Sigmoid colon (tissue), 7 donors: ENCODE data around the gene CCDC90B. TPM values are rescaled to one million over a fixed set of nuclear protein-coding genes. Genes with fewer than 3 reads are reported as not detected.
A peak's percentile ranks its signal among the peaks of the same experiment; 100 is the strongest.

ENCODE experiments used
- DNase-seq: peaks from one replicate; pipeline ENCODE4 v3.0.0-alpha.2; 2019
- H3K27ac ChIP-seq, 4 donors: fragments of 200-600 bp; sonication (generic); one replicate each; pipeline ENCODE4 v1.5.1; 2016 to 2019; ENCODE audit warnings: mild to moderate bottlenecking in 1 of 4
- H3K27me3 ChIP-seq, 3 donors: fragments of 200-600 bp; sonication (generic); one replicate each; pipeline ENCODE4 v1.5.1; 2019; ENCODE audit warnings: mild to moderate bottlenecking in 1 of 3
- H3K36me3 ChIP-seq, 4 donors: fragments of 200-600 bp; sonication (generic); one replicate each; pipeline ENCODE4 v1.5.1; 2016 to 2019
- H3K4me1 ChIP-seq, 4 donors: fragments of 200-600 bp; sonication (generic); one replicate each; pipeline ENCODE4 v1.5.1; 2017 to 2019
- H3K4me3 ChIP-seq, 4 donors: fragments of 200-600 bp; sonication (generic); one replicate each; pipeline ENCODE4 v1.5.1; 2017 to 2019; ENCODE audit warnings: mild to moderate bottlenecking in 2 of 4, moderate library complexity in 1 of 4
- H3K9me3 ChIP-seq, 4 donors: fragments of 200-600 bp in 3 of 4; sonication (generic) in 3 of 4; one replicate each; pipeline versions ENCODE4 v1.5.1 to v1.6.1; 2013 to 2019
- EP300 ChIP-seq, 4 donors: sonication (generic); formaldehyde crosslinking; IDR thresholded peaks; one replicate each; pipeline ENCODE4 v1.6.1; 2017; ENCODE audit warnings: antibody characterized with exemption in 4 of 4
- POLR2A ChIP-seq, 2 donors: fragments of 450-650 bp; IDR thresholded peaks; one replicate each; pipeline ENCODE4 v1.6.1; 2016; ENCODE audit warnings: antibody characterized with exemption in 2 of 2, mild to moderate bottlenecking in 2 of 2, moderate library complexity in 2 of 2
- POLR2AphosphoS5 ChIP-seq, 4 donors: sonication (generic); formaldehyde crosslinking; IDR thresholded peaks; one replicate each; pipeline ENCODE4 v1.6.1; 2017; ENCODE audit warnings: antibody characterized with exemption in 4 of 4
- WGBS, 2 donors: extraction: QIAGEN DNeasy Blood & Tissue Kit; methylation state at CpG; one replicate each; pipeline ENCODE4 v1.1.7; 2013; 5-methylcytosine and 5-hydroxymethylcytosine counted together
- intact Hi-C: fragments of 100-400 bp; cut with DNase I; formaldehyde crosslinking; loops from one replicate; pipeline ENCODE4 v1.15.1; 2023
- polyA plus RNA-seq, 3 donors: library from polyadenylated mRNA; stranded (reverse); fragments of 200-250 nt; gene quantifications; one replicate each; pipeline ENCODE4 v1.2.3, GENCODE V29; 2013
- total RNA-seq, 4 donors: library from RNA; depleted of rRNA; stranded (reverse); fragments of >200 nt; gene quantifications; one replicate each; pipeline ENCODE4 v1.1.0, GENCODE V29; 2016
- TF ChIP-seq, protein P1 (sequence below), 4 experiments: fragments of 450-650 bp in 3 of 4; fragments of 200-600 bp in 1 of 4; IDR thresholded peaks; one replicate each; pipeline ENCODE4 v1.5.1; 2016 to 2019; ENCODE audit warnings: antibody characterized with exemption in 4 of 4, mild to moderate bottlenecking in 3 of 4, moderate library complexity in 2 of 4
- donor health status: healthy with polysubstance abuse.
- donor health status: Bipolar disorder and iron deficiency.
- donor health status: healthy.

CCDC90B gene
- total and polyA plus RNA-seq, 7 donors: 28.6 to 51.3 (median 44.4) TPM

DNA sequence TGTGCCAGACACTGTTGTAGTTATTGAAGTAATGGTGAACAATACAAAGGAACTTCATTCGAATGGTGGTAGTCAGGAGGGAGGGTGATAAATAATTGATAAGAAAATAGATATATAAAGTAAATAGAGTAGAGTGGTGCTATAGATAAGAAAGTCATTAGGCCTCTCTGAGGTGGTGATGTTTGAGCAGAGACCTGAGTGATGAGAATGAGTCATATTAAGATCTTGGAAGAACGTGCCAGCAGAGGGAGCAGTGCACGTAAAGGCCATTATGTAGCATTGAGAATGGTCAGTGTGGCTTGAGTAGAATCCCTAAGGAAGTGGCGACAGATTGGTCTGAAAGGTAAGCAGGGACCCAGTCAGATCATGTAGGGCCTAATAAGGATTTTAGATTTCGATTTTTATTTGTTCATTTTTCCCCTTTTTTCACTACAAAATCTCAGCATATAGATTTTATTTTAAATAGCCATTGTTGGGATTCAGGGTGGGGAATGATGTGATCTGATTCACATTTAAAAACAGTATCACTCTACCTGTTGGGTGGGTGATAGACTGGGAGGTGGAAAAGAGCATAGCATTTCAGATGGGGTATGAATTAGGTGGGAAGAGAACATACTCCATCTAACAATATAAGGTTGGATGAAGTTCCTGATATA is 44.7 kb downstream of the CCDC90B start:
- DNase-seq: no peak
- H3K4me3 ChIP-seq: no peak overlapping the region
- no peaks in the 10 kb centered on the region for H3K9me3 ChIP-seq
- no peaks in the 10 kb centered on the region for H3K27me3 ChIP-seq
- WGBS, 2 donors: 12 to 26% methylated on average over 5 of the region's 5 CpGs
- H3K4me1 ChIP-seq: no peaks in the 10 kb centered on the region
- no peak overlapping the region for H3K27ac ChIP-seq
- intact Hi-C loops: loop anchor here (10.0 kb wide), 1 partner anchor 527 kb away; no protein-coding TSS in a partner anchor
- TF ChIP-seq POLR2AphosphoS5 (IDR thresholded peaks at IDR 0.05) (no peak), EP300 (IDR thresholded peaks at IDR 0.05) (no peak)
- TF ChIP-seq, protein P1, sequence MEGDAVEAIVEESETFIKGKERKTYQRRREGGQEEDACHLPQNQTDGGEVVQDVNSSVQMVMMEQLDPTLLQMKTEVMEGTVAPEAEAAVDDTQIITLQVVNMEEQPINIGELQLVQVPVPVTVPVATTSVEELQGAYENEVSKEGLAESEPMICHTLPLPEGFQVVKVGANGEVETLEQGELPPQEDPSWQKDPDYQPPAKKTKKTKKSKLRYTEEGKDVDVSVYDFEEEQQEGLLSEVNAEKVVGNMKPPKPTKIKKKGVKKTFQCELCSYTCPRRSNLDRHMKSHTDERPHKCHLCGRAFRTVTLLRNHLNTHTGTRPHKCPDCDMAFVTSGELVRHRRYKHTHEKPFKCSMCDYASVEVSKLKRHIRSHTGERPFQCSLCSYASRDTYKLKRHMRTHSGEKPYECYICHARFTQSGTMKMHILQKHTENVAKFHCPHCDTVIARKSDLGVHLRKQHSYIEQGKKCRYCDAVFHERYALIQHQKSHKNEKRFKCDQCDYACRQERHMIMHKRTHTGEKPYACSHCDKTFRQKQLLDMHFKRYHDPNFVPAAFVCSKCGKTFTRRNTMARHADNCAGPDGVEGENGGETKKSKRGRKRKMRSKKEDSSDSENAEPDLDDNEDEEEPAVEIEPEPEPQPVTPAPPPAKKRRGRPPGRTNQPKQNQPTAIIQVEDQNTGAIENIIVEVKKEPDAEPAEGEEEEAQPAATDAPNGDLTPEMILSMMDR (IDR thresholded peaks at IDR 0.05): peak; percentile 24 to 52 (median 30)
- no peaks in the 10 kb centered on the region for H3K36me3 ChIP-seq

DNA sequence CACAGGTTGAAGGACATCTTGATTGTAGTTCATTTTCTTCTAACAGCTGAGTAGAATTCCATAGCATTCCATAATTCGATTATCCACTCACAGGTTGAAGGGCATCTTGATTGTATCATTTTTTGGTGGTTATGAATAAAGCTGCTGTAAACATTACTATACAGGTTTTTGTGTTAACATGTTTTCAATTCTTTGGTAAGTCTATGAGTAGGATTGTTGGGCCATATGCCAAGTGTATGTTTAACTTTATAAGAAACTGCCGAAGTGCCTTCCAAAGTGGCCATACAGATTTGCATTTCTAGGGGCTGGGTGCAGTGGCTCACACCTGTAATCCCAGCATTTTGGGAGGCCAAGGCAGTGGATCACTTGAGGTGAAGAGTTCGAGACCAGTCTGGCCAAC is 48.1 kb downstream of the CCDC90B start:
- Histone ChIP-seq H3K27me3 (no peaks in the 10 kb centered on the region), H3K36me3 (no peaks in the 10 kb centered on the region), H3K4me3 (no peak overlapping the region), H3K4me1 (no peaks in the 10 kb centered on the region), H3K27ac (no peak overlapping the region), H3K9me3 (no peaks in the 10 kb centered on the region)
- no peak for DNase-seq
- 65 to 71% methylated on average over 3 of the region's 3 CpGs for WGBS, 2 donors
- TF ChIP-seq POLR2A (IDR thresholded peaks at IDR 0.05) (no peak), POLR2AphosphoS5 (IDR thresholded peaks at IDR 0.05) (no peak), EP300 (IDR thresholded peaks at IDR 0.05) (no peak)
- TF ChIP-seq, protein P1 (IDR thresholded peaks at IDR 0.05): no peak
- intact Hi-C loops: no loop called here

DNA sequence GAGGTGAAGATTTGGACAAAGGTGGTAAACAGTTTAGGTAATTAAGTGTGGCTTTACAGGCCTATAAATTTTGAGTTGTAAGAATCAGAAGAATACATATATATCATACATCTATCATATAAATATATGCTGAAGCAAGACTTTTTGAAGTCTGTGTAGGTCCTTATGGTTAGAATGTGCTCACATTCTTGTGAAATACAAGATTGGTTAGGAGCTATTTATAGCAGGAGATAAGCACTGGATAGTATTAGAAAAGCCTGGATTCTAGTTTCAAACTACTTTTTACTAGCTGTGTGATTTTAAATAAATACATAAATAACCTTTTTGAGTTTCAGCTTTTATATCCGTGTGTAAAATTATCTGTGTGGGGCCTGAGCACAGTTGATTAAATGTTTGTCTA is 50.3 kb downstream of the CCDC90B start:
- TF ChIP-seq EP300 (IDR thresholded peaks at IDR 0.05) (no peak), POLR2A (IDR thresholded peaks at IDR 0.05) (no peak), POLR2AphosphoS5 (IDR thresholded peaks at IDR 0.05) (no peak)
- TF ChIP-seq, protein P1 (IDR thresholded peaks at IDR 0.05): no peak
- H3K4me1 ChIP-seq: no peaks in the 10 kb centered on the region
- H3K9me3 ChIP-seq: no peaks in the 10 kb centered on the region
- no peak for DNase-seq
- 62 to 76% methylated on average over 1 of the region's 1 CpG for WGBS, 2 donors
- intact Hi-C loops: no loop called here
- H3K27me3 ChIP-seq: no peaks in the 10 kb centered on the region
- no peaks in the 10 kb centered on the region for H3K36me3 ChIP-seq
- H3K27ac ChIP-seq: no peak overlapping the region
- H3K4me3 ChIP-seq: no peak overlapping the region

DNA sequence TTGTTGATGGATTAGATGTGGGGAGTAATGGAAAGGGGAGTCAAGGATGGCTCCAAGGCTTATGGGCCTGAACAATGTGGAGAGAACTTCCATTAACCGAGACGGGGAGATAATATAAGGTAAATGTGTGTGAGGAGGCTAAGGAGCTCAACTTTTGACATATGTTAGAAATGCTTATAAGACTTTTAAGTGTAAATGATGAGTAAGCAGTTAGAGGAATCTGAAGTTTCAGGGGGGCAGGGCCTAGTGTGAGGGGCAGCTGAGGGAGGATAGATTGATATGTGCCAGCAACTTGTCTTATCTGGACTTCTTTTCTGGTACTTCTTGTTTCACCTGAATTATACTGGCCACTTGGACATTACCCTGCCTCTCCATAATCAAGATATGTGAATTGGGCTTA is 62.7 kb downstream of the CCDC90B start:
- DNase-seq: no peak
- Histone ChIP-seq H3K27me3 (no peaks in the 10 kb centered on the region), H3K36me3 (no peaks in the 10 kb centered on the region), H3K27ac (no peak overlapping the region), H3K4me3 (no peak overlapping the region), H3K9me3 (no peaks in the 10 kb centered on the region), H3K4me1 (no peaks in the 10 kb centered on the region)
- WGBS, 2 donors: 96 to 98% methylated on average over 2 of the region's 2 CpGs
- TF ChIP-seq, protein P1 (IDR thresholded peaks at IDR 0.05): no peak
- no peak for TF ChIP-seq POLR2A (IDR thresholded peaks at IDR 0.05)
- no peak for TF ChIP-seq POLR2AphosphoS5 (IDR thresholded peaks at IDR 0.05)
- no peak for TF ChIP-seq EP300 (IDR thresholded peaks at IDR 0.05)
- intact Hi-C loops: no loop called here

DNA sequence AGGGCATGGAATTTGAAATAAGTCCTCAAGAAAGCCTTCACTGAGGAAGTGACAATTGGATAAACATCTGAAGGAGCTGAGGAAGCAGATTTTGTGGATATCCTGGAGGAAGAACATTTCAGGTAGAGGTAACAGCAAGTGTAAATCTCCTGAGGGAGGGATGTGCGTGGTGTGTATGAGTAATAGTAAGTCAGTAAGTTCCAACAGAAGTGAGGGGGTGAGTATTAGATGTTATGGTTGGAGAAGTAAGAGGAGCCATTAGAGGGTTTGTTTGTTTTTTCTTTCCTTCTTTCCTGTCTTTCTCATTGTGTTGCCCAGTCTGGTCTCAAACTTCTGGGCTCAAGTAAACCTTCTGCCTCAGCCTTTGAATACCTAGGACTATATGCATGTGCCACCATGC is 63.7 kb downstream of the CCDC90B start:
- no peak for DNase-seq
- Histone ChIP-seq H3K9me3 (no peaks in the 10 kb centered on the region), H3K36me3 (no peaks in the 10 kb centered on the region), H3K27me3 (no peaks in the 10 kb centered on the region), H3K27ac (no peak overlapping the region), H3K4me1 (no peaks in the 10 kb centered on the region), H3K4me3 (no peak overlapping the region)
- intact Hi-C loops: no loop called here
- TF ChIP-seq, protein P1 (IDR thresholded peaks at IDR 0.05): no peak
- TF ChIP-seq POLR2AphosphoS5 (IDR thresholded peaks at IDR 0.05) (no peak), POLR2A (IDR thresholded peaks at IDR 0.05) (no peak), EP300 (IDR thresholded peaks at IDR 0.05) (no peak)
- WGBS, 2 donors: 96 to 98% methylated on average over 1 of the region's 1 CpG
